NCI-H2171 treated with DMSO at 0.1 percent for 48 hours (cell line): Measurements from ENCODE around the gene PPM1M.
A peak's percentile ranks its signal among the peaks of the same experiment; 100 is the strongest.
"Not testable (repeated sequence)": the region's sequence is repeated elsewhere in the genome, so short reads cannot be mapped to it uniquely, and the experiment has no call there.

Experiments
- DNase-seq: peaks from one replicate; lab custom pipeline; 2025; lab: John Stamatoyannopoulos, UW

The PPM1M gene

GRCh38 chr3:52246728-52247408 is 1.3 kb downstream of the PPM1M start:
- DNase-seq = no peak

DNA sequence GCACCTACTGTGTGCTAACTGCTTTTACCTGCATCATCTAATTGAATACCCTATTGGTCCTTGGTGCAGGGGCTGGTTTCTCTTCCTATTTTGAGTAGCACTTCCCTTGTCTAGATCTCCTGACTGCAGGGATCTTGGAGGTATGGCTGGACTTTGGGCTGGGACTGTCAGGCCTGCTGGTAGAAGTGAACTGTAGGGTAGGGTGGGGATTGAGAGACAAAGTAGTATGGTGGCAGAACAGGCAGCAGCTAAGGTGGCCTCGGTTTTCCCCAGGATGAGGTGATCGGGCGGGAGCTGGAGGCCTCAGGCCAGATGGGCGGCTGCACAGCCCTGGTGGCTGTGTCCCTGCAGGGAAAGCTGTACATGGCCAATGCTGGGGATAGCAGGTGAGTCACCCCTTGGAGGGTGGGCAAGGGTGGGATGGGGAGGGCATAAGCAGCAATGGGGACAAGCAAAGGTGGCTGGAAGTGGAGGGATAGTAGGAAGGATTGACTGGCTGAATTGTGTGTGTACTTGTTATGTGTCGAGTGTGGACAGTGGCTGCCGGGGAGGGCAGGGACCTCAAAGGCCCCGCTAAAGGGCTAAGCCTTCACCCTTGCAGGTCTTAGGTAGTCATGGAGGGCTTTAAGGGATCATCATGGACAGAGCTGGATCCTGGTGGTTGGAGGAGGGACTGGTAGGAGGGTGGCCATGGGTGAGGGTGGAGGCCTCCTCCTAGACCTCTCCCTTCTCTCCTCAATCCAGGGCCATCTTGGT is 2.0 kb downstream of the PPM1M start:
- no peak for DNase-seq

DNA sequence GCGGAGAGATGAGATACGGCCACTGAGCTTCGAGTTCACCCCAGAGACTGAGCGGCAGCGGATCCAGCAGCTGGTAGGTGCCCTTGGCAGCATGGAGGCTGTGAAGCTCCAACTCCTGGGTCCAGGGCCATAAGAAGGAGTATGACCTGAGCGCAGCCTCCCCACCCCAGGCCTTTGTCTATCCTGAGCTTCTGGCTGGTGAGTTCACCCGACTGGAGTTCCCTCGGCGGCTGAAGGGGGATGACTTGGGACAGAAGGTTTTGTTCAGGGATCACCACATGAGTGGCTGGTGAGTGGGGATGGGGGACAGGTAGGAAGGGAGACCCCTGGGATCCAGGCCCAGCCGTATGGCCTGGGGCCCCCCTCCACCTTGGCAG is 2.6 kb downstream of the PPM1M start:
- DNase-seq = no peak

DNA sequence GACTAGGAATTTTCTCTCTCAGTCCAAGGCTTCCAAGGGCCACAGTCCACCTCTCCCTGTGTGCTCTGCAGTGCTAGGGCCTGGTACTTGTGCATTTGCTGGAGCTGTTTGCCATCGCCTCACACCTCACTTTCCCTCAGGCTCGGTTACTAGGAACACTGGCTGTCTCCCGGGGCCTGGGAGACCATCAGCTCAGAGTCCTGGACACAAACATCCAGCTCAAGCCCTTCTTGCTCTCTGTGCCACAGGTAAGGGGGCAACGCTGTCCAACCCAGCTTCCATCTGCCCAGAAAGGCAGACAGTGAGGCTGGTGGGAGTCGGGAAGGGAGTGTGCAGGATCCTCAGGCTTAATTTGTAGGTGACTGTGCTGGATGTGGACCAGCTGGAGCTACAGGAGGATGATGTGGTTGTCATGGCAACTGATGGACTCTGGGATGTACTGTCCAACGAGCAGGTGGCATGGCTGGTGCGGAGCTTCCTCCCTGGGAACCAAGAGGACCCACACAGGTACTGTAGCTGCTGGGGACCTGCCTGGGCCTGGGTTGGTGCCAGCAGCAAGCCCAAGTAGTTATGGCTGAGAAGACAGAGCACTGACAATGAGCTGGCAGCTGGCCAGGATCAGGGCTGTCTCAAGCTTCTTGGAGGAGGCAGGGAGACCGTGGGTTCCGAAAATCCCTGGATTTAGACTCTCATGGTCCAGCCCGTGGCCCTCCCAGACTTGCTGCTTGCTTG is 3.4 kb downstream of the PPM1M start:
- DNase-seq = peak; percentile 24

GRCh38 chr3:52249683-52250082 is 4.1 kb downstream of the PPM1M start:
- no peak for DNase-seq

GRCh38 chr3:52250122-52250521 is 4.6 kb downstream of the PPM1M start:
- no peak for DNase-seq

DNA sequence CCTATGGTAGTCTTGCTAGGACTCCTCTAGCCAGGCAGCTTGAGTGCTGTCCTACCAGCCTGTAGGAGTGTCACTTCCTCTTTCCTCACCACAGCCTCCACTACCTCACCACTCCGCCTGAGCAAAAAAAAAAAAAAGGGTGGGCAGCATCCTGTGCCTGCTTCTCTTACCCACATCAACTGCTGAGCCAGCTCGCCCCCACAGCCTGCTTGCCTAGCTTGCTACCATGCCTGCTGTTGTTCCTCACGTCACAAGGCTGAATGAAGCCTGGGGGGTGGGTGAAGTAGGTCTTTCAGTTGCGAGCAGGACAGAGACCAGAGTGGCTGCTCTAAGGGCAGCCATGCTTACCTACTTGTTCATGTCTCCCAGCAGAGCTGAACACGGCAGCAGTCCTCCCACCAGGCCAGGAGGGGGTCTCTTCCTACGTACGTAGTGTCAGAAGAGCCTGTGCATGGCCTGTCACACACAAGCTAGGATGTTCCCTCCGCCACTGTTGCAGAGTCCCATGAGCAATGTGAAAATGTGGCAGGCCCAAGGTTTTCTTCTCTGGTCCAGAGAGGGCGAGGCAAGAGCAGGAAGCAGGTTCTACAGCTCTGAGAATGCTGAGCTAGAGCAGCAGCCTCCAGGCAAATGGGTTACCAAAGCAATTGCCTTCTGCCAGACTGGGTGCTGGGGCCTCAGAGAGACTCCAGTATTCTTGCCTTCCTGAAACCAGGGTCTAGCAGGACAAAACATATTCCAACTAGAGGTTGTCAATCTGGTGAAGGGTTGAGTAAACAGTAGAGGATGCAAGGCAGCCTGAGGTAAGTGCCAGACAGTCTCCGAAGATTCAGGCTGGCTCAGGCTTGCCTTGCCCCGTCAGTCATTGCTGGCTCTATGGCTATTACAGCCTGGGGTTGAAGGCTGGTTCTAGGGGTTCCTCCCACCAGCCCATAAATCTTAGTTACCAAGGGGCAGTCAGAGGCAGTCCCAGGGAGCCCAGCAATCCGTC is 8.1 kb downstream of the PPM1M start:
- DNase-seq = no peak

GRCh38 chr3:52254608-52255007 is 9.0 kb downstream of the PPM1M start:
- DNase-seq = no peak

- no peak for DNase-seq
Observed at GRCh38 chr3:52256159-52256558, 10.6 kb downstream of the PPM1M start.

DNA sequence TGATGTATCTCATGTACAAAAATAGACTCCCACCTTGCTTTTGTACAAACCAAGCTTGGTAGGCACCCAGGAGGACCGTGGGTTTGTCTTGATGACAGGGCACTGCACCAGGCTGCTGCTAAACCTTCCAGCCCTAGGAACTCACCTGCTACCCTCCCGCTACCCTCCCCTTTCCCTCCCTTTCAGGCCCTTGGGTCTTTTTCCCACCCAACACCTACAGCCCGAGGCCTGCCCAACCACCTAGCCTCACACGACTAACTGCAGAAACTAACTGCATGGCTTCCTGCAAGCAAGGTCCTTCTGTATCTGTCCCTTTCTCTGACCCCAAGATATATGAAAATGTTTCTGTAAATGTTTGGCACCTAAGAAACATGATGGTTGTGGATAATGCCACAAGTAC is 11.1 kb downstream of the PPM1M start:
- no peak for DNase-seq

GRCh38 chr3:52257911-52258310 is 12.4 kb downstream of the PPM1M start:
- no peak for DNase-seq

DNA sequence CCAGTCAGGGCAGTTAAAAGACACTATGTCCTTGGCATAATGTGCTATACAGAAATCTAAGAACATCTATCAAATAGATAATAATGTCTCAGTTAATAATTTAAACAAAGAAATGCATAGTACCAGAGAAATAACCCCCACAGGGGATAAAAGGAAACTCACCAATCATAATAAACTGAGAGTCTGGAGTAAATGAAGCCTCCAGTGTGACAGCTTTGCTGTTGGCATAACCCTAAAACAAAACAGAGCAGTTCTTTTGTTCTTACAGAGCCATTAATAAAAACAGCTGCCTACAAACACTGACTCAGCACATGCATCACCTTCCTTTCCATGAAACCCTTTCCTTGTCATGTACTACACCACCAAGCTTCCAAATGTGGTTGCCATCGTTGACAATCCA is 13.5 kb downstream of the PPM1M start:
- DNase-seq = no peak

DNA sequence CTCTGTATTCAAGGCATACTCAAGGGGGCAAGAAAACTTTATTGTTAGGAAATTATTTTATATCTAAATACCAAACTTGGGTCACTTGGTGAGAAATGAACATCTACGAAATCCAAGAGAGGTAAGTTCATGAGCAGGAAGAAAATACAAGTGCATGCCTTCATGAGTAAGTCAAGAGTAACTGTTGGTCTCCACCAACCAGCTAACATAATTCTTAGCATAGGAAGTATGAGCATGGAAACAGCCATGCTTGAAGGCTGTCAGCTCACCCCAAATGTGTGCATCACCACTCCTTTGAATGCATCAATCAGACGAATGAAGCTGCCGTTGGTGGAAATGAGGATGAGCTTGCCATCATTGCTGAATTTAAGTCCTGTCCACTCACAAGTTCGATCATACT is 13.9 kb downstream of the PPM1M start:
- DNase-seq = no peak

DNA sequence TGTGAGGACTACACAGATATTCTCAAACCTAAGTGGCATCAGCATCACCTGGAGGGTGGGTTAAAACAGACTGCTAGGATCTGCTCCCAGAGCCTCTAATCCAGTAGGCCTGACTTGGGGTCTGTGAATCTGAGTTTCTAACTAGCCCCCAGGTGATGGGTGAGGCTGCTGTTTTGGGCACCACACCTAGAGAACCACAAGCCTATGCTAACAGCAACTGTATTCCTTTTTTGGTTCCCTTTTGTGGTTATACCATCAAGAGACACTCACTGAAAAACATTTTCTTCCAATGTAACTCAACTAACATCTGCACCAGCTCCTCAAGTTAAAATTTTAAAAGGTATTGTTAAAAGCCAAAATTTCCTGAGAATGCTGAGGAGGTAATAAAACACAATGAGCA is 16.9 kb downstream of the PPM1M start:
- DNase-seq = no peak

DNA sequence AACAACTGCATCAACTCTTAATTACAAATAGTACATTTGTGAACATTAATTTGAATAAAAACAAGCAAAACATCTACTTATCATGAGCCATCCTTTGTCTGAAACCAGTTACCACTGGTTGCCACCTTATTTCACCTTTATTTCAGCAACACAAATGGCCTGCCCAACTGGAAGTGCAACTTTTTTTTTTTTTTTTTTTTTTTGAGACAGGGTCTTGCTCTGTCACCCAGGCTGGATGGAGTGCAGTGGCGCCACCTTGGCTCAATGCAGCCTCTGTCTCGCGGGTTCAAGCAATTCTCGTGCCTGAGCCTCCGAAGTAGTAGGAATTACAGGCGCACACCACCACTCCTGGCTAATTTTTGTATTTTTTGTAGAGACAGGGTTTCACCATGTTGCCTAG is 19.8 kb downstream of the PPM1M start:
- DNase-seq = no peak

DNA sequence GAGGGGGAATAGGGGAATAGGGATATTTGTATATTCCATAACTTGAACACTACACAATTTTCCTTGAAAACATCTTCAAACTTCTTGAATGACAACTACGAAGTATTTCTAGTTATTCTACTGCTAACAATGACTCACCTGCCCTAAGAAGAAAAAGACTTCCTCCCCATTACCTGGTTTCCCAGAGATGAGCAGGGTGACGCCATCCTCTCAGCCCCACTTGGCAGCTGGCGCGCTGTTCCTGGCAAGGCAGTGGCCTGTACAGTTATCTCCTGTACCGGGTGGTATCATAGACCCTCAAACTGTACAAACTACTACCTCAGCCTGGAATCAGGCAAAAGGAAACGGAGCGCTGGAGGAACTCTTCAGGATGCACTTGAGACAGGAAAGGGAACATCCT is 22.5 kb downstream of the PPM1M start:
- DNase-seq = no peak

- DNase-seq = no peak
Observed at GRCh38 chr3:52269776-52270175, 24.2 kb downstream of the PPM1M start.

- no peak for DNase-seq
Observed at GRCh38 chr3:52270252-52270754, 24.7 kb downstream of the PPM1M start.

DNA sequence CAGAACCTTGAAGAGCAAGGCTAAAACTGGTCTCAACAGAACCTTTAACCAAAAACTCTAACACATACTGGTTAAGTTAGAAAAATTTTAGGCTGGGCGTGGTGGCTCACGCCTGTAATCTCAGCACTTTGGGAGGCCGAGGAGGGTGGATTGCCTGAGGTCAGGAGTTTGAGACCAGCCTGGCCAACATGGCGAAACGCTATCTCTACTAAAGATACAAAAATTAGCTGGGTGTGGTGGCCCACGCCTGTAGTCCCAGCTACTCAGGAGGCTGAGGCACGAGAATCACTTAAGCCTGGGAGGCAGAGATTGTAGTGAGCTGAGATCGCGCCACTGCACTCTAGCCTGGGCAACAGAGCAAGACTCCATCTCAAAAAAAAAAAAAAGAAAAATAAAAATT is 26.6 kb downstream of the PPM1M start:
- not testable (repeated sequence) for DNase-seq

DNA sequence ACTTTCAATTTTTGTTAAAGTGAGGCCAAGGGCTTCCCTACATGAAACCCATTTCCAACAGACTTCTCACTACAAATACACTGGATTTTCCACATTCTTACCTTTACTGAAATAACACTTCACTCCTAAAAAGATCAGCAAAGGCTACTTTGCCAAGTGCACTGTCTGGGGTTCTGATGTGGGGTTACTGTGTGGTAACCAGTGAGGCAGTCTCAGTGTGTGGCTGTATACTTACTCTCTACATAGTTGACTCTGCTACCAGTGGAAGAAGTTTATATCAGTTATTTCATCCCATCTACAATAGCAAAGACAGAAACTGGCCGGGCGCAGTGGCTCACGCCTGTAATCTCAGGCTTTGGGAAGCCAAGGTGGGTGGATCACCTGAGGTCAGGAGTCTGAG is 27.3 kb downstream of the PPM1M start:
- DNase-seq = no peak

GRCh38 chr3:52274781-52275180 is 29.2 kb downstream of the PPM1M start:
- not testable (repeated sequence) for DNase-seq
